Activated CD8-positive, alpha-beta T cell treated with anti-CD3 and anti-CD28 coated beads for 36 hours (primary cell): ENCODE data around the gene ZNF317. TPM values are rescaled to one million over a fixed set of nuclear protein-coding genes. Genes with fewer than 3 reads are reported as not detected.
A peak's percentile ranks its signal among the peaks of the same experiment; 100 is the strongest.

Experiments
- ATAC-seq: fragments of 200-7000 bp; cut with Tn5 transposase; one replicate; pipeline ENCODE4 v1.10.0; 2021; ENCODE audit warnings: mild to moderate bottlenecking, moderate library complexity
- CTCF ChIA-PET: fragments of 350-600 bp; sonication (Branson Sonifier 250); formaldehyde crosslinking; loops from one replicate; lab custom pipeline; 2021; ENCODE audit warnings: antibody characterized with exemption; lab: Charles Lee
- POLR2A ChIA-PET: fragments of 350-600 bp; sonication (Branson Sonifier 250); formaldehyde crosslinking; loops from one replicate; lab custom pipeline; 2021; ENCODE audit warnings: antibody characterized with exemption; lab: Charles Lee
- DNase-seq: peaks from one replicate; pipeline ENCODE4 v3.0.0-alpha.2; 2020
- H3K27ac Mint-ChIP-seq: one replicate; pipeline ENCODE4 v1.8.0; 2021; ENCODE audit warnings: mild to moderate bottlenecking, mixed read lengths
- H3K27me3 Mint-ChIP-seq: one replicate; pipeline ENCODE4 v1.8.0; 2021; ENCODE audit warnings: mixed read lengths
- H3K36me3 Mint-ChIP-seq: one replicate; pipeline ENCODE4 v1.8.0; 2021; ENCODE audit warnings: low read depth, mixed read lengths
- H3K4me1 Mint-ChIP-seq: one replicate; pipeline ENCODE4 v1.8.0; 2021; ENCODE audit warnings: low read depth, mixed read lengths
- H3K4me3 Mint-ChIP-seq: one replicate; pipeline ENCODE4 v1.8.0; 2021; ENCODE audit warnings: mild to moderate bottlenecking, moderate library complexity, mixed read lengths
- H3K9me3 Mint-ChIP-seq: one replicate; pipeline ENCODE4 v1.8.0; 2021; ENCODE audit warnings: mixed read lengths
- intact Hi-C: fragments of 100-400 bp; cut with micrococcal nuclease; formaldehyde crosslinking; loops from one replicate; pipeline ENCODE4 v1.10.0; 2022
- total RNA-seq, 2 experiments: library from RNA; stranded (reverse); gene quantifications; one replicate each; pipeline ENCODE4 v1.2.3, GENCODE V29; 2021
- TF ChIP-seq, protein P1 (sequence below): fragments of 200-600 bp; IDR thresholded peaks from one replicate; pipeline ENCODE4 v1.8.0; 2022; ENCODE audit warnings: antibody characterized with exemption, mild to moderate bottlenecking

ZNF317 gene
- total RNA-seq, 2 experiments from 2014 or later, result 41.4 to 41.7 TPM

DNA sequence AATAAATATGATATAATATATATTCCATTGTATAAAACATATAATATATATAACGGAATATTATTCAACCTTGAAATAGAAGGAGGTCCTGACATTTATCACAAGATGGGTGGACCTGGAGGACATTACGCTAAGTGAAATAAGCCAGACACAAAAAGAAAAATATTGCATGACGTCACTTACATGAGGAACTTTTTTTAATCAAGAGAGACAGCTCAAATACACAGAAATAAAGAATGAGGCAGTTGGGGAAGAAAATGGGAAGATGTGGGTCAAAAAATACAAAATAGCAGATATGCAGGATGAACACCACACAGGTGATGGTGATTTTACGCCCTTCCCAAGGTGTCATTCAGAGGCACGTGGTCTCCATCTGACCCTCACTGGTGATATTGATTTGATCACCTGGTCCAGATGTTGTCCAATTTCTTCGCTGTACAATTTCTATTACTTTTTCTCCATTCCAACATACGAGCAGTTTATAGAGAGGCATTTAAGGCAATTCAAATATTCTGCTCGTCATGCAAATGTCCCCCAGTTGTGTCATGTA, 513 bp upstream of the ZNF317 start:
- TF ChIP-seq, protein P1, sequence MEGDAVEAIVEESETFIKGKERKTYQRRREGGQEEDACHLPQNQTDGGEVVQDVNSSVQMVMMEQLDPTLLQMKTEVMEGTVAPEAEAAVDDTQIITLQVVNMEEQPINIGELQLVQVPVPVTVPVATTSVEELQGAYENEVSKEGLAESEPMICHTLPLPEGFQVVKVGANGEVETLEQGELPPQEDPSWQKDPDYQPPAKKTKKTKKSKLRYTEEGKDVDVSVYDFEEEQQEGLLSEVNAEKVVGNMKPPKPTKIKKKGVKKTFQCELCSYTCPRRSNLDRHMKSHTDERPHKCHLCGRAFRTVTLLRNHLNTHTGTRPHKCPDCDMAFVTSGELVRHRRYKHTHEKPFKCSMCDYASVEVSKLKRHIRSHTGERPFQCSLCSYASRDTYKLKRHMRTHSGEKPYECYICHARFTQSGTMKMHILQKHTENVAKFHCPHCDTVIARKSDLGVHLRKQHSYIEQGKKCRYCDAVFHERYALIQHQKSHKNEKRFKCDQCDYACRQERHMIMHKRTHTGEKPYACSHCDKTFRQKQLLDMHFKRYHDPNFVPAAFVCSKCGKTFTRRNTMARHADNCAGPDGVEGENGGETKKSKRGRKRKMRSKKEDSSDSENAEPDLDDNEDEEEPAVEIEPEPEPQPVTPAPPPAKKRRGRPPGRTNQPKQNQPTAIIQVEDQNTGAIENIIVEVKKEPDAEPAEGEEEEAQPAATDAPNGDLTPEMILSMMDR, result no peak
- Mint-ChIP-seq H3K9me3 (peaks cover 14% of the 10 kb centered on the region), H3K36me3 (peaks cover 31% of the 10 kb centered on the region), H3K27me3 (no peaks in the 10 kb centered on the region), H3K4me3 (peak overlapping the region; percentile 96), H3K4me1 (peaks cover 30% of the 10 kb centered on the region), H3K27ac (peak overlapping the region; percentile 96)
- peak; percentile 10 for DNase-seq
- intact Hi-C loops, result no loop called here
- POLR2A ChIA-PET, result no interaction called here
- ATAC-seq, result peak; percentile 12
- CTCF ChIA-PET, result no interaction called here

GRCh38 chr19:9144920-9145319, 4.7 kb downstream of the ZNF317 start:
- DNase-seq, result no peak
- POLR2A ChIA-PET, result interaction anchor here (1.2 kb wide), 1 partner anchor 12 kb away, joined by 3 read pairs; no protein-coding TSS in a partner anchor
- Mint-ChIP-seq H3K36me3 (peaks cover 77% of the 10 kb centered on the region), H3K9me3 (peaks cover 17% of the 10 kb centered on the region), H3K27me3 (no peaks in the 10 kb centered on the region), H3K27ac (no peak overlapping the region), H3K4me3 (no peak overlapping the region), H3K4me1 (peaks cover 63% of the 10 kb centered on the region)
- TF ChIP-seq, protein P1, result no peak
- intact Hi-C loops, result no loop called here
- no peak for ATAC-seq
- CTCF ChIA-PET, result no interaction called here

- Mint-ChIP-seq H3K4me3 (no peak overlapping the region), H3K27me3 (no peaks in the 10 kb centered on the region), H3K36me3 (peaks cover 88% of the 10 kb centered on the region), H3K27ac (no peak overlapping the region), H3K4me1 (peaks cover 72% of the 10 kb centered on the region), H3K9me3 (peaks cover 31% of the 10 kb centered on the region)
- ChIA-PET POLR2A (no interaction called here), CTCF (no interaction called here)
- intact Hi-C loops, result no loop called here
- ATAC-seq (no peak), DNase-seq (no peak)
- TF ChIP-seq, protein P1, result no peak
Observed at GRCh38 chr19:9146882-9147281, 6.7 kb downstream of the ZNF317 start.

- CTCF ChIA-PET, result no interaction called here
- TF ChIP-seq, protein P1, result no peak
- ATAC-seq (no peak), DNase-seq (no peak)
- peaks cover 91% of the 10 kb centered on the region for H3K36me3 Mint-ChIP-seq
- peaks cover 28% of the 10 kb centered on the region for H3K9me3 Mint-ChIP-seq
- peaks cover 65% of the 10 kb centered on the region for H3K4me1 Mint-ChIP-seq
- intact Hi-C loops, result no loop called here
- H3K27ac Mint-ChIP-seq, result peak overlapping the region; percentile 49
- no peak overlapping the region for H3K4me3 Mint-ChIP-seq
- POLR2A ChIA-PET, result interaction anchor here (1.1 kb wide), 1 partner anchor 8 kb away, joined by 3 read pairs; the partner anchor contains the start of gene ZNF317
- H3K27me3 Mint-ChIP-seq, result no peaks in the 10 kb centered on the region
Observed at GRCh38 chr19:9148697-9149096, 8.5 kb downstream of the ZNF317 start.

DNA sequence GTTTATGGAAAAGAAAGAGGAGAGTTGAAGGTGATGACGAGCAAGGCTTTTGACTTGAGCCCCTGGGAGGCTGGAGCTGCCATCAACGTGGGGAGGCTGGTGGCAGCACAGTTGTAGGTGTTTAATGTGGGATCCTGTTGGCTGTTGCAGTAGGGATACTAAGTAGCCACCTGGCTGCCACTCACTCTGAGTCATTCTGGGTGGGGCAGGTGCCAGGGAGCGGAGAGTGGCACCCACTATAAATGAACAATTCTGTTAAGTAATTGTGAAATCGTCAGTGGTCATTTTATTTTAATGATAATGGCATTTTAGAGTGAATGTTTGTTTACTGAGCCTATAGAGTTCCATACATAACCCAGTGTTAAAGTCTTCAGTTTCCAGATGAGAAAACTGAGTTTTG, 9.8 kb downstream of the ZNF317 start:
- intact Hi-C loops, result no loop called here
- no peak for ATAC-seq
- TF ChIP-seq, protein P1, result no peak
- peaks cover 68% of the 10 kb centered on the region for H3K4me1 Mint-ChIP-seq
- no peak for DNase-seq
- ChIA-PET CTCF (no interaction called here), POLR2A (no interaction called here)
- peaks cover 91% of the 10 kb centered on the region for H3K36me3 Mint-ChIP-seq
- H3K27ac Mint-ChIP-seq, result peak overlapping the region; percentile 21
- H3K9me3 Mint-ChIP-seq, result peaks cover 18% of the 10 kb centered on the region
- H3K4me3 Mint-ChIP-seq, result no peak overlapping the region
- no peaks in the 10 kb centered on the region for H3K27me3 Mint-ChIP-seq
